NCI-H2196 treated with DMSO at 0.1 percent for 48 hours (cell line): Measurements from ENCODE around the gene TSPAN14.
"Not testable (repeated sequence)": the region's sequence is repeated elsewhere in the genome, so short reads cannot be mapped to it uniquely, and the experiment has no call there.

Experiments used
- DNase-seq: peaks from one replicate; lab custom pipeline; 2025; ENCODE audit not compliant: unreplicated experiment; lab: John Stamatoyannopoulos, UW

TSPAN14 gene

DNA sequence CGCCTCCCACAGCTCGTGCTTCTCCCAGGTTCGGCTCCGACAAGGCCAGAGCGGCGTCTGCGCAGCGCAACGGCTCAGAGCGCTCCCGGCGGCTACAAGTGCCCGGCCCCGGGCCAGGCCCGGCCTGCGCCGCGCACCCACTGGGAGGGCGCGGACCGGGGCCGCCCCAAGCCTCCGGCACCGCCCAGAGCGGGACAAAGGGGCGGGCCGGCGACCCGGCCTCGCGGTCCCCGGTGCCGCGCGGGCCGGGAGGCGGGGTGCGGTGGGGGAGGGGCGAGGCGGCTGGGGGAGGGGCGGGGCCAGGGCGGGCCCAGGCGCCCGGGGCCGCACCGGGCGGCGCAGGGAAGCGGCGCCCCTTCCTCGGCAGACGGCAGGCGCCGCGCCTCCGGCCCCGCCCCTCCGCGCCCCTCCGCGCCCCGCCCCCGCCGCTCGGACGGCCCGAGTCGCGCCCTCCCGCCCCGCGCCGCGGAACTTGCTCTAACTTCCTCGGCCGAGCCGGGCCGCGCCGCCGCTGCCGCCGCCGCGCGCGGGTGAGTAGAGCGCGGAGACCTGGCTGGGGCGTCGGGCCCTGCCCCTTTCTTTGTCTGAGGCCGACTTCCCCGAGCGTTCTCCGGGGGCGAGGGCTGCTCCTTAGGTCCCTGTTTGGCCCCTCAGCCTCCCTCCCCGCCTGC, at the start of gene TSPAN14:
Gene TSPAN14, plus strand, starts transcription at position 469 of the 671 bp plus-strand sequence. CDS start 34,924 bp downstream, outside the sequence.
- no peak for DNase-seq

DNA sequence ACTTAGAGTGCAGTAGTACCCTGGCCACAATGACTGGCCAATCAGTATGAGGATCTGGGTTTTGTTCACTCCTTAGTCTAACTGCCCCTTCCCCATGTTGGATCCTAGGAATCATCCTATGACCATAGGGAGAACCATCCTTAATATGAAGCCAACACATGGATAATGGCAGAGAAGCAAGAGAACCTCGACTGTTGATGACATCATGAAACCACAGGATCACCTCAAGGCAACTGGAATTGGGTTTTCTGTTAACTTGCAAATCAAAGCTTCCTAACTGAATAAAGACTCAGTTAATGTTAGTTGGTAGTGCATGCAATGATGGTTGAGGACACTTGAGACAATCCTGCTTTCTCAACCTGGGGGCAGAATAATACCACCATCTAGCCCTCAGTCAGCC, 49.1 kb upstream of the TSPAN14 start:
- DNase-seq, result no peak

DNA sequence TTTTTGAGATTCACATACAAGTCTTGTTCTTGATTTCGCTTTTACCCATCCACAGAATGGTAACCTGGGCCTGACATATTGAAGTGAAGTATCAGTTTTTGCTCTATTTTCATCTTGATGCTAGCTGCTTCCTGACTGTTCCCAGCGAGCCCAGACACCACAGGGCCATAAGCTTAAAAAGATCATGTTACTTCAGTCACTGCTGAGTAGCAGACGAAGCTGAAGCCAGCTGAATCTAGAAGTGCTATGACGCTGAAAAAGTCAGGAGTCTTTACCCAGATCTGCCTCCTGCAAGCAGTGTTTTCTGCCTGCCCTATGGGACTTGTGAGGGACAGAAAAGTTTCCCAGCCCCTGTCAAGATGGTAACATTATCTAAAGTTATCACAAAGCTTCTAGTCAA, 48.5 kb upstream of the TSPAN14 start:
- DNase-seq, result no peak

- DNase-seq, result no peak
Observed at GRCh38 chr10:80406204-80406603, 47.9 kb upstream of the TSPAN14 start.

DNA sequence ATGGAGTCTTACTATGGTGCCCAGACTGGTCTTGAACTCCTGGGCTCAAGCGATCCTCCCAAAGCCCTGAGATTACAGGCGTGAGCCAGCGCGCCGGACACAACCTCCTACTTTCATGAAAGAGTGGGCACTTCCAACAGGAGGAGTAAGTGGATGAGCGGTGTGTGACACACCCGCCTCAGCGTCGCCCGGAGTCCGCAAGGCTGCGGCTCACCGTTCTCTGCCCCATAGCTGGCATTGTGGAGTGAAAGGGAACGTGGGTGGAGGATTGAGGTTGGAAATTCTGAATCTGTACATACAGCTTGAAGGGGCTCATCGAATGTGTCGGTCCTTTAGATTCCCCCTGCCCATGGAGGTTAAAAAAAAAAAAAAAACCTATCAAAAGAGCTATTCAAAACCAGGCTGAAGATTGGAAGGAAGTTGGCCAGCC, 46.3 kb upstream of the TSPAN14 start:
- DNase-seq, result no peak

DNA sequence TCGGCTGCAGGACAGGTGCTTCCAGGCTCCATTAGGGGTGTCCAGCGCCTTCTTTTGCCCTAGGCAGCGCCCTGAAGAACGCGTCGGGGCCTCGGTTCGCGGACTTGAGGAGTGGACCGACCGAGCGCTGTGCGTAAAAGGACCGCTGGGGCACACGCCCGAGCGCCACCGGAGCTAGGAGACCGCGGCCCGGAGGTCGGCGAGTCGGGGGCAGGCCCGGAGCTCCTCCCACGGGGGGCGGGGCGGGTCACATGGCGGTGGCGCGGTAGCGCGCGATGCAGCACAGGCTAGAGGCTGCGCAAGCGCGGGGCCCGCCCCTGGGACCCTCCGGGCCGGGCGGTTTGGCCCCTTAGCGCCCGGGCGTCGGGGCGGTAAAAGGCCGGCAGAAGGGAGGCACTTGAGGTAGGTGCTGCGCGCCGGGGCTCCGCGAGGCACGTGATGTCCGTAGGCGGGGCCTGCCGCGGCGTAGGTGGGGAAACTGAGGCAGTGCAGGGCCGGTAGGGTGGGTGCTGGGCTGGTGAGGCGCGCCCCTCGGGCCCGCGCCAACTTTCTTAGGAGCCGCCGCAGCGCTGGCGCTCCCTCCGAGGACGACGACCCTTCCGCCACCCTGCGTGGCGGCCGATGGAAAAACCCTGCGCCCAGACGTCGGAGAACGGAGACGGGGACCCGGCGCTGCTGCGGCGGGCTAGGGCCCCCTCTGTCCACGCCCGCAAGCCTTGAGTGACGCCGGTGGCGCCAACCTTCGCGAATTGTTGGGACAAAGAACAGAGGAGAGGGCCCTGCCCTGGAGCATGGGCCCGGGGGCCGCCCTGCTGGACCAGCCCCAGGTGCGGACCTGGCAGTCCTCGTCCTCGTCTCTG, 45.6 kb upstream of the TSPAN14 start, which contains the start of gene PRXL2A:
Gene PRXL2A, plus strand, starts transcription at position 310 of the 860 bp plus-strand sequence. CDS start 11,917 bp downstream, outside the sequence.
- peak; percentile 10 for DNase-seq

- no peak for DNase-seq
Observed at GRCh38 chr10:80409121-80409520, 45.0 kb upstream of the TSPAN14 start.

DNA sequence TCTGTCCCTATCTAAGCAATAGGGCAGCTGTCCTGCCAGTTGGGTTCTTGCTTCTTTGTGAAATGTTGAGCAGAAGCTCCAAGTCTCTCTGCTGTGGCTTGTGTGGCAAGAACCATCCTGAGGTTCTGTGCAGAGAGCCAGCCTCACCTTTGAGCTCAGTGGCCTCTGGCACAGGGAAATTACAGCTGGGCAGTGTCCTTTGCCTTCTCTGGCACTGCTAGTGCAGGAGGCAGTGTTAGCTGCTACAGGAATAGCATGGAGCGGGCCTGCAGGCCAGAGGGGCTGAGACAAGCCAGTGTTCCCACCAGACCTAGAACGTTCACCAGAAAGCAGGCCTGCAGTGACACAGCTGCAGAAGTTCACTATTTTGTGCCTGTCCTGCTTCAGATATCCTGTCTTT, 44.0 kb upstream of the TSPAN14 start:
- no peak for DNase-seq

GRCh38 chr10:80410578-80411145, 43.4 kb upstream of the TSPAN14 start:
- no peak for DNase-seq

GRCh38 chr10:80411267-80411668, 42.8 kb upstream of the TSPAN14 start:
- no peak for DNase-seq

- DNase-seq, result no peak
Observed at GRCh38 chr10:80411681-80412220, 42.4 kb upstream of the TSPAN14 start.

DNA sequence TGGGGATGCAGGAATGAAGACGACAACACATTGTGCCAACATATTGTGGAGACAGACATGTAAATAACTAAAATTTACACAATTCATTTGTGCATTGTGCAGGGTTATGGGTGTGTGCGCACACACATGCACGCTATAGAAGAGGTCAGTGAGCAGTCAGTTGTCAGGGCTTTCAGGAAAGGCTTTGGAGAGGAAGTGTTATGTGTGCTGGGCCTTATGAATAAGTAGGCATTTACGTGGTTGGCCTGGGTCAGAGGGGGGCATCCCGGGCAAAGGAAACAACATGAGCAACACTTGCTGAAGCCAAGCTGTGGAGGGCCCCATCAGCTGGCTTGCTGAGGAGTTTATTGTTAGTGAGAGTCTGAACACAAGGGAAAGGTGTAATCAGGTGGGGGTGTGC, 41.6 kb upstream of the TSPAN14 start:
- no peak for DNase-seq

GRCh38 chr10:80413271-80413996, 40.7 kb upstream of the TSPAN14 start:
- no peak for DNase-seq

DNA sequence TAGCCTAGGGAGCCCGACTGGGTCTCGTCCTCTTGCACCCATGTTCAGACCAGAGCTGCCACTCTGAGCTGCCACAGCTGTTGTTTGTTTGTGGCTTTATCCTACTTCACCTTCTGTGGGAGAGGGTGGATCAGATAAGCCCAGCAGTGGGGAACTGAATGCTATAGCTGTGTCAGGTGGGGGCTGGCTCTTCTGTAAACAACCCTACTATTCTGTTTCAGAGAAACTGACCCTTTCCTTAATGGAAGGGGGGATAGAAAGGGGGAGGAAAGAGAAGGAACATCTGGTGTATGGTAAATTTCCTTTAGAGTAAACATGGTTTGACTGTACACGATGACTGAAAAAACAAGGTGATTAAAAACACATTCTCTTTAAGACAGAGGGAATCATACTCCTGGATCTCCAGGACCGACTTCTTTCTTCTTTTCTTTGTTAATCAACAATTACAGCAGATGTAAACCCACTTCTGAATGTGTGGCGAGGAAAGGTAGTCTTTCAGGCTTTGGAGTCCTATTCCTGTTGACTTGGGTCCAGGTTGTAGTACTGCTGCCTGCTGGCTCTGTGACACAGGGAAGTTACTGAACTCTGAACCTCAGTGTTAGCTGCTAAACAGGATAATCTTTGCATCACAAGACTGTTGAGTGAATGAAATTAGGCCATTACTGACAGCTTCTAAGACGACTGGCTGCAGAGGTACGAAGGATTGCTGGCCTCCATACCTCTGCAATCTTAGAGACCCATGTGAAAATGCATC, 39.8 kb upstream of the TSPAN14 start:
- DNase-seq, result no peak

DNA sequence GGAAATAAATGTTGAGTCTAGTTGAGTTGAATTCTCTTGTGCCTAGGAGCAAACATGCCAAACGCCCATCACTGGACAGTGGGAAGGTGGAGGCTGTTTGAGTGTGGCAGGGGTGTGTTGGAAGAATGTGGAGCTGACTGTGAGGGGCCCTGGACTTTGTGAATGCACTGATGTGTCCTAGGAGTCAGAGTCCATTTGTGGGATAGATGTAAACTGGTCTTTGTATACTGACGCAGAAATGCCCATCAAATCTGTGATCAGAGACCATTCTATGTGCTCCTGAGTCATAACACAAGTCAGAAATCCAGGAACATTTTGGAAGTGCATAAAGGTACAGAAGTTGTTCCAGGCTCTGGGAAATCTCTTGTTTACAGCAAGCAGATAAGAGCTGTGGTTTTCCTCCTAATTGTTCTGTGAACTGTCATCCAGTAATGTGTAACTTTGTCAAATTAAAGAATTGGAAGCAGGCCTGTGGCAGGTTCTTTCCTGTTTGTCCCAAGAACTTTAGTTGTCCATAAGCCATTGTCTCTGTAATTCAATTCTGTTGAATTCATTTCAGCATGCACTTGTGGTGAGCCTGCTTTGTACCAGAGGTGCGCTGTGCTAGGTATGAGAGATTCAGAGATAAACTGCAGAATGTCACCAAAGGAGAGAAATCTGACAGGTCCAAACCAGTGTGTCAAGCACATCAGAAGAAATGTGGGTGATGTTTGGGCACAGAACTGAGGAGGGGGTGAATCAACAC, 38.2 kb upstream of the TSPAN14 start:
- no peak for DNase-seq

DNA sequence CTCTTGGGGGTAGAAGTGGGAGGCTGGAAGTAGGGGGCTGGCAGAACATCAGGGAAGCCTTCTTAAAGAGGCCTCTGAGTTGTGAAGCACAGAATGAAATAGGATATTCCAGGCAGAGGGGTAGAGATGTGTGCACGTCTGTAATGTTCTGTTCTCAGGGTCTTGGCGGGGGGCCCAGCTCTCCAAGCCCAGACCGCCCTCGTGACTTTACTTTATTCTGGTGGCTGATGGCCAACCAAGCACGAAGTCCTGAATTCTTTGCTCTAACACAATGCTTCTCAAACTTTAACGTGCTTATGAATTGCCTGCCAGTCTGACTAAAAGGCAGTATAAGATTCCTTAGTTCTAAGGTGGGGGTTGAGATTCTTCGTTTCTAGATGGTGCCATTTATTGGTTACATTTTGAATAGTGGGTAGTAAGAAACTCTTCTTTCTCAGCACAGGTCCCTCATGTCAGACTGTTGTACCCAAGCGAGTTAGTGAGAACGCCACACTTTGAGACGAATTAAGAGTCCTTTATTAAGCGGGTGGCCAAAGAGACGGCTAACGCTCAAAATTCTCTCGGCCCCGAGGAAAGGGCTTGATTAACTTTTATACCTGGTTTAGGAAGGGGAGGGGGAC, 37.5 kb upstream of the TSPAN14 start:
- DNase-seq, result no peak

- DNase-seq, result not testable (repeated sequence)
Observed at GRCh38 chr10:80417256-80417655, 36.9 kb upstream of the TSPAN14 start.

GRCh38 chr10:80421050-80421706, 32.9 kb upstream of the TSPAN14 start:
- no peak for DNase-seq
